NCI-H510A treated with DMSO at 0.1 percent for 48 hours (cell line): ENCODE results near the gene MAG.

Source experiments
- DNase-seq: peaks from one replicate; lab custom pipeline; 2025; lab: John Stamatoyannopoulos, UW

Gene MAG

DNA sequence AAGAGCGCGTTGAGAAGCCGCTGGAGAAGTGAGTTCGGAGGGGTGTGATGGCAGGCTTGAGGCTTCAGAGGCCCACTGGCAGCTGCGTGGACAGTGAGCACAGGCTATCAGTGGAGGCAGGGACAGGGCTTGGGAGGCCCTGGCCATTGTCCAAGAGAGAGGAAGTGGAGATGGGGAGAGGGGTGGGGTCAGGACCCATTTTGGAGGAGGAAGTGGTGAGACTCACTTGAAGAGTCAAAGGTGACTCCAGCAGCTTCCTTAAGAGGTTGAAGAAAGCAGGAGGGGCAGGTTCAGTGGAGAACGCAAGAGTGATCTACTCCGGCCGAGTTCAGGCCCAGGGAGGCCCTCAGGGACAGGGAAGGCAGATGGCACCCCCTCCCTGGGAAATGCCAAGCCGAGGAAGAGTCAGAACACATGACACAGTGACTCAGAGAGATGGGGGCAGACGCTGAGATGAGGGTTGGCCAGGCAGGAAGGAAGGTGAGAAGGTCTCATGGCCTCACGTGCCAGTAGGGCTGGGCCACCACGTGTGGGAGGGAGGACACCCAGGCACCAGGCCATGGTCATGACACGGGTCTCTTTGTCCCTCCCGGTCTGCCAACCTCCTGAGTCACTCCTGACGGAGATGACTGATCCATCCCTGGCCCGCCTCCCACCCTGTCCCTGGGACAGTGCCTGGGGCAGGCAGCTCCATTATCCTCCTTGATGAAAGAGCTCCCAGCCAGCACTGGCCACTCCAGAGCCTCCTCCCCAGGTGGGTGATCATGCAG, 26.9 kb downstream of the MAG start:
- DNase-seq, result no peak

DNA sequence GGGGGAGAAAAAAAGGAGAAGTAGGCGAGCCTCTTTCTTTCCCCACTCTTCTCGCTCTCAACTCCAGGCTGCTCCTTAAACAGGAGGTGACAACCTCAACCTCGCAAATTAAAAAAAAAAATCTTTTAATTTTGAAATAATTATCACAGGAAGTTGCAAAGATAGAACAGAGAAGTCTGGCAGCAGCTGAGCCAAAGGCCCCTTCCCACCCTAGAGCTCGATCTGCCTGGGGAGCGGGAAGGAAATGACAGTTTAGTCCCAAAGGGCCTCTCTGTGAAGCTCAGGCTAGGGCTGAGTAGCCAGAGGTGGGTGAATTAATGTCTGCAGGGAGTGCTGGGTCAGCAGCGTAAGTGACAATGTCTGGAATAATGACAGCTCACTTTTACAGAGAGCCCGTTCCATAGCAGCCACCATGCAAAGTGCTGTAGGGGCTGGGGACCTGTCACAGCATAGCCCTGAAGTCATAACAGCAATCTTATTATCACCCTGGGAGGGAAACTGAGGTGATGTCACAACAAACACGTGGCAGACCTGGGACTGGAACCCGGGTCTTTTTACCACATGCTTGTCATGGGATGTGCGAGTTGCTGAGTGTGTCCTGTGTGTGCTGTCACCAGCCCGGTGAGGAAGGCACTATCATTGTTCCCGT, 28.2 kb downstream of the MAG start:
- no peak for DNase-seq

GRCh38 chr19:35321291-35321690, 29.3 kb downstream of the MAG start:
- DNase-seq, result no peak

- DNase-seq, result no peak
Observed at GRCh38 chr19:35322014-35322413, 30.1 kb downstream of the MAG start.

DNA sequence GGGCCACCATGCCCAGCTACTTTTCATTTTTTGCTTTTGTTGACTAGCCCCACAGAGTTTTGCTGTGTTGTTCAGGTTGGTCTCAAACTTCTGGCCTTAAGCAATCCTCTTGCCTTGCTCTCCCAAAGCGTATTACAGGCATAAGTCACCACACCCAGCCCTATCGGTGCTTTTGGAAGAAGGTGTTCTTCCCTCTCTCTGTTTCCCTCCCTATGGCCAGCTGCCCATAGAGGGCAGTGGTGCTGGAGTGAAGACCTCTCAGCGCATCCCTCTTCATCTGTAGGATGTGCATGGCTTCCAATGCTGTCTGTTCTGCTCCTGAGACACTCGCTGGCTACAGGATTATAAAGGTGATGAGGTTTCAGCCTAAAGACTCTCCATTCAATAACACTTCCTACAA, 35.7 kb downstream of the MAG start:
- no peak for DNase-seq

DNA sequence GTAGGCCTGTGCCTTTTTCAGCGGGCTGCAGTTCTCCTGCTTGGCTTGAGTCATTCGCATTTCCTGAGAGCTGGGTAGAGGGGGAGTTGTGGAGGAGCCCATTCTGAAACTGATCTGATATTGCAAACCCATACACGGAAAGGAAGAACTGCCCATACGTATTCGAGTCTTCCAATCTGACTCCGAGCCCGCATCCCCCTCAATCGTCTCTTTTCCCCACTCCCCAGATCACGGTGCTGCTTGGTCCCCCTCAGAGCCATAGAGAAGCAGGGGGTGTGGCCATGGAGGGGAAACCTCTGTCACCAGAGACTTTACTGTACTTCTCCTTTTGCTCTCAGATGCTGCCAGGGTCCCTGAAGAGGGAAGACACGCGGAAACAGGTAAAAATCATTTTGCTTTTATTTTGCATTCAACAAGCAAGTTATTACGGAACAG, 36.9 kb downstream of the MAG start, which contains the start of gene CD22:
TSS of gene CD22 (plus strand) at position 337 of the 435 bp plus-strand sequence. CDS start 2,854 bp downstream, outside the sequence.
- no peak for DNase-seq

DNA sequence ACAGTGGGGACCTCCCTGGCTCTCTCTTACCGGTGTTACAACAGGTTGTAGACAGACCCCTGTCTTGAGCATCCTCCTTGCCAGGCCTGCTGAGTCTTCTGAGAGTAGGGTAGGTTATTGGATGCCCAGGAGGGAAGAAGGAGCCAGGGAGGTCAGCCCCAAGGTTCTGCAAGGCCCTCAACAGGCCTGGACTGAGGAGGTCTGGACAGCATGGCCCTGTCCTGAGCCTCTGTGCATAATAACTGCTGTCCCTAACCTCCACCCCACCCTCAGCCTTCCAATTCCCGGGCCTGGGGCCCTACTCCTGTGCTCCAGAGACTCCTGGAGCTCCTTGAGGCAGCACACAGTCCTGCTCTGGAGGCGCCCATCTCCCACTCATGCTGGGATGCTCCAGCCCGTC, 37.4 kb downstream of the MAG start:
- DNase-seq, result no peak

DNA sequence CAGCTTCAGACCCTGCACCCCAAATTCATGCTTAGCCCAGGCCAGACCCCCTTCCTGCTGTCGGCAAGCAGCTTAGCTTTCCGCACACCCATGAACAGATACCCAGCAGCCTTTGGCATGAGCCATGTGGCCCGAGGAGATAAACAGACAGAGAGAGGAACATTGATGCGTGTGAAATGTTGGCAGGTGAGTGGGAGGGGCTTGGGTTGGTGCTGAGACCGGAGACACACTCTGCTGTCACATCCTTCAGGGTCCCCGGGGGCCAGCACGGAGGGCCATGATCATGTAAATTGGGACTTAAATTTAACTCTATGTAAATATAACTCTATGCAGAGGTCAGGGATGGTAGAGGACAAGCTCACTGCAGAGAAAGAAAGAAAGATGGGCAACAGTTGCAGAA, 38.5 kb downstream of the MAG start:
- DNase-seq, result no peak

DNA sequence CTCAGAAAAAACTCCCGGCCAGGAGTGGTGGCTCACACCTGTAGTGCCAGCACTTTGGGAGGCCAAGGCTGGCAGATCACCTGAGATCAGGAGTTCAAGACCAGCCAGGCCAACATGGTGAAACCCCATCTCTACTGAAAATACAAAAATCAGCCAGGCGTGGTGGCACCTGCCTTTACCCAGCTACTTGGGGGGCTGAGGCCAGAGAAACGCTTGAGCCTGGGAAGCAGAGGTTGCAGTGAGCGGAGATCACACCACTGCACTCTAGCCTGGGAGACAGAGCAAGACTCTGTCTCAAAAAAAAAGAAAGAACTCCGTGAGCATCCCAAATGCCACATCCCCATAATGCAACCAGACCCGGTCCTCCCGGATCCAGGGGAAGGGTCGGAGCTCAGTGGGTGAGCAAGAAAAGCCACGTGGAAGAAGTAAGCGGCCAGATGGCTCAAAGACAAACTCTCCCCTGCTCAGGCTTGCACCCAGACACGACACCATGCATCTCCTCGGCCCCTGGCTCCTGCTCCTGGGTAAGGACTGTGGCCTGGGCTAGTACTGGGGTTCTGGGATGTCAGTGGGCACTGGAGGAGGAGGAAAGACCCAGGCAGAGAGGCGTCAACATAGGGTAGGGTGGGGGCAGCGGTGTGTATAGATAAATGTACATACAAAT, 39.7 kb downstream of the MAG start:
- DNase-seq, result no peak

GRCh38 chr19:35332817-35333216, 40.9 kb downstream of the MAG start:
- no peak for DNase-seq

- no peak for DNase-seq
Observed at GRCh38 chr19:35334144-35334753, 42.3 kb downstream of the MAG start.

DNA sequence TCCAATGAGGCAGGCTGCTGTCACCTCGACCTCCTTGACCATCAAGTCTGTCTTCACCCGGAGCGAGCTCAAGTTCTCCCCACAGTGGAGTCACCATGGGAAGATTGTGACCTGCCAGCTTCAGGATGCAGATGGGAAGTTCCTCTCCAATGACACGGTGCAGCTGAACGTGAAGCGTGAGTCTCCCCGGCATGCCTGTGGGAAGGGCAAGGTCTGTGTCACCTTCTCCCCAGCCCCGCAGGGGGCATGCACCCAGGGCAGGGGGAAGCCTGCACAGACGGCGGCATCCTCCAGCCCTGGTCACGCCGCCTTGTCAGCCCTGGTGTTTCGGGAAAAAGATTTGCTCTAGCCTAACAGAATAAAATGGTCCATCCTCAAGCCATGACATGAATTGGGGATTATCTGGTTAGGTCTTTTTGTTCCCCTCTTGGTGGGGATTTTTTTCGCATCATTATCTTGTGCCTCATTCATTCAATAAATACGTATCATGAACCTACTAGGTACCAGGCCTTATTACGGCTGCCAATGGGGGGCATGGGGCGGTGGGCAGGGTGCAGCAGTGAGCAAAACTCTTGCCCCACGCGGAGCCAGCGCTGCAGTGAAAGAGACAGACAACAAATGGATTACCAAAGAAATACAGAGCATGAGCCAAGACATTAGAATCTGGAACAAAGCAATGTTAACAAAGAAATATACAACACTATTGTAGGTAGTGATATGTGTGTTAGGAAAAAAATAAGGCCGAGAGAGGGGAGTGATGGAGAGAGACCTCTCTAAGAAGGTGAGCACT, 44.4 kb downstream of the MAG start:
- no peak for DNase-seq

GRCh38 chr19:35337097-35337983, 45.4 kb downstream of the MAG start:
- DNase-seq, result no peak

DNA sequence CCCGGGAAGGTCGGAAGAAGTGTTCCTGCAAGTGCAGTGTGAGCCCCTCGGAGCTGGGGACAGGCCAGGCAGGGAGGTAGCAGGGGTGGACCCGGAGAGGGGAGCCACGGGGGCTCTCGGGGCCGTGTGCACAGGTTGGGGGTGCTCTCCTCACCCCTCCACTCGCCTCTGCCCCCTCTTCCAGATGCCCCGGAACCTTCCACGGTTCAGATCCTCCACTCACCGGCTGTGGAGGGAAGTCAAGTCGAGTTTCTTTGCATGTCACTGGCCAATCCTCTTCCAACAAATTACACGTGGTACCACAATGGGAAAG, 46.0 kb downstream of the MAG start:
- no peak for DNase-seq

- DNase-seq, result no peak
Observed at GRCh38 chr19:35340431-35340830, 48.5 kb downstream of the MAG start.

- DNase-seq, result no peak
Observed at GRCh38 chr19:35341006-35341405, 49.0 kb downstream of the MAG start.

GRCh38 chr19:35341565-35342225, 49.7 kb downstream of the MAG start:
- DNase-seq, result no peak

DNA sequence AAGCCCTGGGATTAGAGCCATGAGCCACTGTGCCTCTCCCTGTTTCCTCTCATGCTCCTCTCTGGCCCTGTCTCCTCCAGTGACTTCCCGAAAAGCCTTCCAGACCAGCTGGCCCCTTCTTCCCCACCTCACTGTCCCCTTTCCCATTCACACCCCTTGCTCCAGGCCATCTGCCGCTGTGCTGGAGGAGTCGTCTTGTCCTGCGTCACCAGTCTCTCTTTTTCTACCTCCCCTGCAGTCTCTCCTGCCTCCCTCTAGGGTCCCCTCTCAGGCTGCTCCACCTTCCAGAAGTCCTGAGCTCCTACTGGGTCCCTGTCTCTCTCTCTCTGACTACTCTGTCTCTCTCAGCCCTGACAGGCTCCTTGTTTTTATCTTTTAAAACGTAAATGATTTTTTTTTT, 50.5 kb downstream of the MAG start:
- no peak for DNase-seq

DNA sequence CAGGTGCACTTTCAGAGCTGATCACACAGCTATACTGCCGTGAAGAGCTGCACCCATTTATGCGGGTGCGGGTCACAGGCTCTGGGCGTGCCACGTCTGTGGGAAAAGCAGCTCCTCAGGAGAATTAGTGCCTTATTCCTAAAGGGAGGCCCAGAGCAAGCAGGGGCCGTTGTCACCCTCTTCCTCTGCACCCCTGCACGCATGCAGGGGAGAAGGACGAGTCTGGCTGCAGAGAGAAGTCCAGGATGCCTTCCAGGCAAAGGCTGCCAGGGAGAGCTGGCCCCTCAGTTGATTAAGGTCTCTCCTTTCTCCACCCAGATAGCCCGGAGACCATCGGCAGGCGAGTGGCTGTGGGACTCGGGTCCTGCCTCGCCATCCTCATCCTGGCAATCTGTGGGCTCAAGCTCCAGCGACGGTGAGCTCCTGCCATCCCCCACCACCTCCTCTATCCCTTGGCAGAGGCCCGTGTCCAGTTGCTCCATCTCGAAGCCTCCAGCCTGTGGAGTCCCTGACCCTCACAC, 52.6 kb downstream of the MAG start:
- DNase-seq, result no peak

GRCh38 chr19:35345671-35346111, 53.7 kb downstream of the MAG start:
- no peak for DNase-seq
